ENCODE measurements around the gene HOXC9. TPM values are rescaled to one million over a fixed set of nuclear protein-coding genes. Genes with fewer than 3 reads are reported as not detected.

The HOXC9 gene
- total RNA-seq, 2 donors from 2014 or later: not detected

- no peaks in the 10 kb centered on the region for H3K9me3 ChIP-seq
- H3K27me3 ChIP-seq: peaks cover 66 to 73% of the 10 kb centered on the region in 2 donors
- no peak for DNase-seq (ENCODE audit: low spot score)
- H3K27ac ChIP-seq: no peak overlapping the region
- TF ChIP-seq CTCF (IDR thresholded peaks at IDR 0.05): no peak
- peaks cover 0 to 20% of the 10 kb centered on the region in 2 donors for H3K4me1 ChIP-seq
- H3K36me3 ChIP-seq: no peaks in the 10 kb centered on the region
- H3K4me3 ChIP-seq: no peak overlapping the region
These were observed 19.0 kb upstream of the HOXC9 start for GRCh38 chr12:53980802-53981496.

DNA sequence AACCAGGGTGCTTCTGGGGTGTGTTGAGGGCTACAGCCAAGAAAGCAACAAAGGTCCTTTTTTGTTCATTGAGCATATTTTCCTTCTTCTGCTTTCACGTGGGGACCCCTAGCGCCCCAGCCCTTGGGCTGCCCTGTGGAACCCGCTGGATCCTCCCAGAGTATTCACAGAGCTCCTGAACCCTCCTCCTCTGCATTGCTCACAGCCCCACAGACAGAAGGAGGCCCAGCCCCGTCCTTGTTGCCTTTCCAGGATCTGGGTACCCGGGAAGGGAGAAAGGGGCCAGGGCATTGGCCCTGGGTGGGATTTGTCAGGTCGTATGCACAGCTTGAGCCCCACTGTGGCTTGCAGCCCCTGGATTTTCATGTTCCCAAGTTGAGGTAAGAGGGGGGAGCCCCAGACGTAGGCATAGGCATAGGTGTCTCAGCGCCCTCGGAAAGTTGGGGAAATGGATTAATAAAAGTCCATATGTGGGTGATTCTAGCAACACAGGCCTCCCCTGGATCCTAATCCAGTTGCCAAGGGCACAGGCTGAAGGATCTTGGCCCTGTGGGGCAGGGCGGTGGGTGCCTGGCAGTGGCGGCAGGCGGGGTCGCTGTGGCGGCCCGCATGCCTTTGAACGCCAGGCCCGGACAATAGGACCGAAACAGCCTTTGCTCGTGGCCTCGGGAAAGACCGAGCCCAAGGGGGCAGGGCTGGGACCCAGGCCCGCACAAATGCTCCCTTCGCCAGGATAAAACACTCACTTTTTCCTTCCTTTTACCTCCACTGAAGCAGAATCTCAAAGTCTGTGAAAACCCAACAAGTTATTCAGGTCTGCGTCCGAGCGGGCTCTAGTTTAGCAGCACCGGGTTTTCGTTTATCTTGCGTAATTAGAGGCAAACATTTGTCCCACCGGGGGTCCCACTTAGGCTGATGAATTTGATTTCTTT is 18.1 kb upstream of the HOXC9 start:
- no peak overlapping the region for H3K4me3 ChIP-seq
- H3K27me3 ChIP-seq: peaks cover 68 to 74% of the 10 kb centered on the region in 2 donors
- no peak for TF ChIP-seq CTCF (IDR thresholded peaks at IDR 0.05)
- no peak for DNase-seq (ENCODE audit: low spot score)
- H3K4me1 ChIP-seq: peaks cover 0 to 25% of the 10 kb centered on the region in 2 donors
- H3K27ac ChIP-seq: no peak overlapping the region
- no peaks in the 10 kb centered on the region for H3K36me3 ChIP-seq
- no peaks in the 10 kb centered on the region for H3K9me3 ChIP-seq

DNA sequence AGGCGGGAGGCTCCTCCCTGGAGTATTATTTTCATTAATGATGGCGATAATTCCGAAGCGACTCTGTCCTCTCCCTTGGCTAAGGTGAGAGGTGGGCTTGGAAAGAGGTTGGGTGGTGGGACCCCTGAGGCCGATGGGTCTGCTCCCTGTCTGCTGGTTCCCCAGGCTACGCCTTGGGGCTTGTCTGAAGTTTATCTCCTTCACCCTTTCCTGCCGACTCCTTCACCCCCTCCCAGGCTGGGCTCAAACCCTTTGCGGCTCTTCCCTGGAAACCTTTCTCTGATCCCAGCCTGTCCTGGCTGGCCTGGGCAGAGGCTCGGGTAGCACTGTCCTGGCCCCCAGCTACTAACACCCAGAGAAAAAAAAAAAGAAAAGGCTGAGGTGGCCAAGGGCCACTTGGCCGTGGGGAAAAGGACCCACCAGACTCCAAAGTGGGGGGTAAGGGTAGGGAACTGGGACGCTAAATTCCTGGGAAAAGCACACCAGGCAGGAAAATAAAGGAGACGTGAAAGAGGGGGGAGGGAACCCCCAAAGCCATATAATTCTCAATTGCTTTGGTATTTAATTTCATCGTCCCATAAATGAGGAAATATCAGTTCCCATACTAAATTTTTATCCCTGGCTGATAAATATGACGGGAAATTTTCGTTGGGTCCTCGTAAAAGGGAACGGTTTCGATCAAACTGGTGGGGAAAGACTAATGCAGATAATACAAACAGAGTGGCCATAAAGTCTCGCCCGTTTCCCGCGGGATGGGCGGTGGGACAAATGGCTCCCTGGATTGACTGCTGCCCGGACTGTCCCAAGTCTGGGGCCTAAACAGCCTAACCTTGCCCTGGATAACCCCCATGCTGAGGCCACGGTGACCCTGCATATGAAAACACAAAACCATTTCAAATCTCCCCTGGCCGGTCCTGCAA is 17.1 kb upstream of the HOXC9 start:
- Histone ChIP-seq H3K27me3 (peaks cover 66 to 73% of the 10 kb centered on the region in 2 donors), H3K4me1 (peaks cover 0 to 25% of the 10 kb centered on the region in 2 donors), H3K36me3 (no peaks in the 10 kb centered on the region), H3K27ac (no peak overlapping the region), H3K9me3 (no peaks in the 10 kb centered on the region), H3K4me3 (no peak overlapping the region)
- no peak for DNase-seq (ENCODE audit: low spot score)
- TF ChIP-seq CTCF (IDR thresholded peaks at IDR 0.05): no peak

DNA sequence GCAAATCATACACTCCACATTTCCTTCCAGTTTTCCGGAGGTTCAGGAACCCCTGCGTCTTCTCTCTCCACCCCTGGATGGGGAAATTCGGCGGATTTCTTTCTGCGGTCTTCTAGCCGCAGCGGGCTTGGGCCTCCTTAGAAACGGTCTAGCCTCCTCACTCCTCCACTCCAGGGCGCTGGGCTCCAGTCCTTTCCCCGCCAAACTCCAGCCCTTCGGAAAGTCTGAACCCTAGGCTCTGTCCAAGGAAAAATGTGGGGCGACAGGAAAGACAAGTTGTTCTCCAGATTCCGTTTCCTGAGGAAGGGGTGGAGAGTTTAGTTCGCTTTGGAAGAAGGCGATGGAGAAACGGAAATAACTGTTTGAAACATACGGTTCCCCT is 16.4 kb upstream of the HOXC9 start:
- DNase-seq (ENCODE audit: low spot score): no peak
- no peaks in the 10 kb centered on the region for H3K36me3 ChIP-seq
- H3K4me1 ChIP-seq: peaks cover 0 to 25% of the 10 kb centered on the region in 2 donors
- H3K9me3 ChIP-seq: no peaks in the 10 kb centered on the region
- TF ChIP-seq CTCF (IDR thresholded peaks at IDR 0.05): no peak
- H3K27ac ChIP-seq: no peak overlapping the region
- no peak overlapping the region for H3K4me3 ChIP-seq
- peaks cover 69 to 74% of the 10 kb centered on the region in 2 donors for H3K27me3 ChIP-seq

- H3K36me3 ChIP-seq: no peaks in the 10 kb centered on the region
- peaks cover 0 to 26% of the 10 kb centered on the region in 2 donors for H3K4me1 ChIP-seq
- H3K9me3 ChIP-seq: no peaks in the 10 kb centered on the region
- H3K4me3 ChIP-seq: no peak overlapping the region
- no peak for TF ChIP-seq CTCF (IDR thresholded peaks at IDR 0.05)
- peaks cover 73 to 74% of the 10 kb centered on the region in 2 donors for H3K27me3 ChIP-seq
- H3K27ac ChIP-seq: no peak overlapping the region
- no peak for DNase-seq (ENCODE audit: low spot score)
These were observed 15.9 kb upstream of the HOXC9 start for GRCh38 chr12:53983950-53984572.
